IPS DF 4.7 (cell line): ENCODE results near the gene DOCK6.
"Not testable (repeated sequence)": the region's sequence is repeated elsewhere in the genome, so short reads cannot be mapped to it uniquely, and the experiment has no call there.

Source experiments
- DNase-seq: peaks from one replicate; pipeline ENCODE4 v3.0.0-alpha.2; 2013; ENCODE audit warnings: low spot score; ENCODE audit errors: extremely low read depth

DOCK6 gene

GRCh38 chr19:11176466-11177193 is 85.7 kb downstream of the DOCK6 start:
- DNase-seq = no peak

GRCh38 chr19:11175920-11176319 is 86.4 kb downstream of the DOCK6 start:
- DNase-seq = no peak

- no peak for DNase-seq
Observed at GRCh38 chr19:11174336-11174735, 88.0 kb downstream of the DOCK6 start.

- no peak for DNase-seq
Observed at GRCh38 chr19:11173516-11174155, 88.7 kb downstream of the DOCK6 start.

- DNase-seq = no peak
Observed at GRCh38 chr19:11172576-11172975, 89.7 kb downstream of the DOCK6 start.

- DNase-seq = no peak
Observed at GRCh38 chr19:11171144-11171543, 91.2 kb downstream of the DOCK6 start.

- DNase-seq = no peak
Observed at GRCh38 chr19:11169896-11170678, 92.2 kb downstream of the DOCK6 start.

- DNase-seq = no peak
Observed at GRCh38 chr19:11168568-11168967, 93.8 kb downstream of the DOCK6 start.

- DNase-seq = no peak
Observed at GRCh38 chr19:11166281-11167142, 95.8 kb downstream of the DOCK6 start.

GRCh38 chr19:11165486-11166030 is 96.8 kb downstream of the DOCK6 start:
- DNase-seq = no peak

- no peak for DNase-seq
Observed at GRCh38 chr19:11164879-11165406, 97.4 kb downstream of the DOCK6 start.

- DNase-seq = no peak
Observed at GRCh38 chr19:11164296-11164695, 98.0 kb downstream of the DOCK6 start.

GRCh38 chr19:11160440-11160768 is 101.9 kb downstream of the DOCK6 start:
- not testable (repeated sequence) for DNase-seq

- DNase-seq = no peak
Observed at GRCh38 chr19:11159598-11160439, 102.5 kb downstream of the DOCK6 start.

GRCh38 chr19:11155373-11156120 is 106.8 kb downstream of the DOCK6 start, which contains the start of gene SPC24:
SPC24 (minus strand) TSS chr19:11155782; CDS start chr19:11155776, 6 bp downstream.
- DNase-seq = peak; percentile 97

- no peak for DNase-seq
Observed at GRCh38 chr19:11154683-11155047, 107.7 kb downstream of the DOCK6 start.

- DNase-seq = no peak
Observed at GRCh38 chr19:11152318-11153062, 109.8 kb downstream of the DOCK6 start.

GRCh38 chr19:11151181-11151580 is 111.1 kb downstream of the DOCK6 start:
- no peak for DNase-seq
